CD4-positive, alpha-beta T cell (primary cell): ENCODE data around the gene PIK3C3. TPM values are rescaled to one million over a fixed set of nuclear protein-coding genes. Genes with fewer than 3 reads are reported as not detected.

ENCODE experiments used
- ATAC-seq: fragments of 200-7000 bp; cut with Tn5 transposase; one replicate; pipeline ENCODE4 v1.10.0; 2022; ENCODE audit warnings: mild to moderate bottlenecking; ENCODE audit not compliant: poor library complexity
- CTCF ChIA-PET: fragments of 350-600 bp; sonication (Branson Sonifier 250); formaldehyde crosslinking; loops from one replicate; lab custom pipeline; 2021; ENCODE audit warnings: antibody characterized with exemption, inconsistent platforms; lab: Charles Lee
- POLR2A ChIA-PET: fragments of 350-600 bp; sonication (Branson Sonifier 250); formaldehyde crosslinking; loops from one replicate; lab custom pipeline; 2021; ENCODE audit warnings: antibody characterized with exemption, inconsistent platforms; lab: Charles Lee
- DNase-seq, 14 experiments: peaks; one replicate each; pipeline ENCODE4 v3.0.0-alpha.2; 2013 to 2020; ENCODE audit warnings: mixed read lengths in 2 of 14
- H3K27ac ChIP-seq, 2 donors: one replicate each; pipeline versions ENCODE4 v1.5.1 to v1.7.0; 2013; ENCODE audit warnings: low read length in 2 of 2, low read depth in 1 of 2, mild to moderate bottlenecking in 1 of 2
- H3K27me3 ChIP-seq, 2 experiments: 1 replicate in 1 of 2; 2 replicates in 1 of 2; pipeline versions ENCODE4 v1.6.1 to v1.7.0; 2013; ENCODE audit warnings: low read length in 2 of 2, control low read depth in 1 of 2, mild to moderate bottlenecking in 1 of 2, moderate library complexity in 1 of 2; ENCODE audit not compliant: insufficient read depth in 2 of 2, control insufficient read depth in 1 of 2
- H3K36me3 ChIP-seq: one replicate; pipeline ENCODE4 v1.6.1; 2013; ENCODE audit warnings: low read length, control low read depth; ENCODE audit not compliant: insufficient read depth
- H3K4me1 ChIP-seq: one replicate; pipeline ENCODE4 v1.6.1; 2013; ENCODE audit warnings: low read length, control low read depth; ENCODE audit not compliant: insufficient read depth
- H3K4me3 ChIP-seq: one replicate; pipeline ENCODE4 v1.5.1; 2013; ENCODE audit warnings: mild to moderate bottlenecking, low read length, moderate library complexity
- H3K9me3 ChIP-seq, 2 experiments: 1 replicate in 1 of 2; 2 replicates in 1 of 2; pipeline versions ENCODE4 v1.6.1 to v1.7.0; 2013; ENCODE audit warnings: low read length in 2 of 2, mild to moderate bottlenecking in 2 of 2, control low read depth in 1 of 2, moderate library complexity in 1 of 2; ENCODE audit not compliant: control insufficient read depth in 1 of 2, insufficient read depth in 1 of 2
- H3K27ac Mint-ChIP-seq: one replicate; pipeline ENCODE4 v1.8.0; 2020; ENCODE audit warnings: mixed read lengths
- H3K27me3 Mint-ChIP-seq: one replicate; pipeline ENCODE4 v1.8.0; 2021; ENCODE audit warnings: mixed read lengths
- H3K36me3 Mint-ChIP-seq: one replicate; pipeline ENCODE4 v1.8.0; 2021; ENCODE audit warnings: low read depth, mixed read lengths
- H3K4me1 Mint-ChIP-seq: one replicate; pipeline ENCODE4 v1.8.0; 2021; ENCODE audit warnings: low read depth, mixed read lengths
- H3K4me3 Mint-ChIP-seq: one replicate; pipeline ENCODE4 v1.8.0; 2020; ENCODE audit warnings: mild to moderate bottlenecking, mixed read lengths
- H3K9me3 Mint-ChIP-seq: one replicate; pipeline ENCODE4 v1.8.0; 2020; ENCODE audit warnings: mixed read lengths
- CTCF ChIP-seq: fragments of 200-600 bp; IDR thresholded peaks from one replicate; pipeline ENCODE4 v1.8.0; 2022; ENCODE audit warnings: antibody characterized with exemption, mild to moderate bottlenecking
- intact Hi-C, 2 experiments: fragments of 100-400 bp; cut with DNase I in 1 of 2; cut with micrococcal nuclease in 1 of 2; formaldehyde crosslinking; loops; one replicate each; pipeline versions ENCODE4 v1.15.1 to v1.9.0; 2023 to 2025; cut with DNase I, micrococcal nuclease
- total RNA-seq, 174 experiments: library from RNA in 2 of 174; stranded (reverse) in 2 of 174; gene quantifications; one replicate each; pipeline ENCODE4 v1.2.3 and lab custom pipeline; 2021 to 2026

The PIK3C3 gene
- total RNA-seq, 2 experiments from 2014 or later, result 33.5 to 34.2 TPM

GRCh38 chr18:41932899-41933298 is 22.1 kb upstream of the PIK3C3 start:
- no peaks in the 10 kb centered on the region for H3K4me1 ChIP-seq
- H3K9me3 Mint-ChIP-seq, result peaks cover 2% of the 10 kb centered on the region
- no peaks in the 10 kb centered on the region for H3K36me3 Mint-ChIP-seq
- no peak overlapping the region for H3K27ac ChIP-seq
- H3K4me3 ChIP-seq, result no peak overlapping the region
- intact Hi-C loops, result no loop called here
- TF ChIP-seq CTCF, result no peak
- POLR2A ChIA-PET, result no interaction called here
- no peak for DNase-seq
- H3K27ac Mint-ChIP-seq, result no peak overlapping the region
- ATAC-seq, result no peak
- peaks cover 0 to 9% of the 10 kb centered on the region in 2 experiments for H3K27me3 ChIP-seq
- H3K9me3 ChIP-seq, result peaks cover 0 to 8% of the 10 kb centered on the region in 2 experiments
- peaks cover 17% of the 10 kb centered on the region for H3K27me3 Mint-ChIP-seq
- CTCF ChIA-PET, result no interaction called here
- peaks cover 10% of the 10 kb centered on the region for H3K4me1 Mint-ChIP-seq
- no peaks in the 10 kb centered on the region for H3K36me3 ChIP-seq
- no peak overlapping the region for H3K4me3 Mint-ChIP-seq

- no peak for TF ChIP-seq CTCF
- no peak overlapping the region for H3K27ac ChIP-seq
- ATAC-seq (no peak), DNase-seq (no peak)
- Mint-ChIP-seq H3K9me3 (peaks cover 2% of the 10 kb centered on the region), H3K27me3 (peaks cover 20% of the 10 kb centered on the region), H3K4me3 (no peak overlapping the region), H3K36me3 (no peaks in the 10 kb centered on the region), H3K27ac (no peak overlapping the region), H3K4me1 (peaks cover 10% of the 10 kb centered on the region)
- intact Hi-C loops, result no loop called here
- H3K36me3 ChIP-seq, result no peaks in the 10 kb centered on the region
- POLR2A ChIA-PET, result no interaction called here
- CTCF ChIA-PET, result no interaction called here
- H3K4me1 ChIP-seq, result no peaks in the 10 kb centered on the region
- H3K9me3 ChIP-seq, result peaks cover 0 to 8% of the 10 kb centered on the region in 2 experiments
- H3K27me3 ChIP-seq, result peaks cover 0 to 9% of the 10 kb centered on the region in 2 experiments
- H3K4me3 ChIP-seq, result no peak overlapping the region
Observed at GRCh38 chr18:41933778-41934177, 21.3 kb upstream of the PIK3C3 start.

GRCh38 chr18:41936471-41937134 is 18.4 kb upstream of the PIK3C3 start:
- no peaks in the 10 kb centered on the region for H3K36me3 Mint-ChIP-seq
- peak in 1 of 14 experiments; percentile 21 for DNase-seq
- no peak for ATAC-seq
- no peak overlapping the region for H3K4me3 ChIP-seq
- CTCF ChIA-PET, result no interaction called here
- peaks cover 10% of the 10 kb centered on the region for H3K4me1 Mint-ChIP-seq
- intact Hi-C loops, result no loop called here
- no peak overlapping the region for H3K27ac Mint-ChIP-seq
- peaks cover 0 to 12% of the 10 kb centered on the region in 2 experiments for H3K27me3 ChIP-seq
- no peak for TF ChIP-seq CTCF
- POLR2A ChIA-PET, result interaction anchor here (1.1 kb wide), 1 partner anchor 18 kb away, joined by 4 read pairs; the partner anchor contains the start of gene PIK3C3
- H3K36me3 ChIP-seq, result no peaks in the 10 kb centered on the region
- no peaks in the 10 kb centered on the region for H3K4me1 ChIP-seq
- no peak overlapping the region for H3K4me3 Mint-ChIP-seq
- peaks cover 0 to 8% of the 10 kb centered on the region in 2 experiments for H3K9me3 ChIP-seq
- peaks cover 2% of the 10 kb centered on the region for H3K9me3 Mint-ChIP-seq
- peaks cover 27% of the 10 kb centered on the region for H3K27me3 Mint-ChIP-seq
- no peak overlapping the region for H3K27ac ChIP-seq
